ENCODE data around the gene IL36G. TPM values are rescaled to one million over a fixed set of nuclear protein-coding genes. Genes with fewer than 3 reads are reported as not detected.

Gene IL36G
- 5.0 and 9.3 TPM in 2 replicates for total RNA-seq

GRCh38 chr2:112977559-112978056, at the start of gene IL36G:
Gene IL36G (plus strand): TSS chr2:112978006. CDS start chr2:112978639, 633 bp downstream.

GRCh38 chr2:113005030-113005509, 27.3 kb downstream of the IL36G start, which contains the start of gene IL36A:
Gene IL36A (plus strand): TSS chr2:113005459. CDS start chr2:113005872, 413 bp downstream.

Other genes with a start within 250 kb of the IL36G start
- gene CKAP2L, start 213.4 kb upstream of the IL36G start, total RNA-seq = 11.3 and 21.2 TPM in 2 replicates
- 305 and 483 TPM in 2 replicates for gene IL1A, start 193.5 kb upstream of the IL36G start, total RNA-seq
- gene IL1B, start 141.2 kb upstream of the IL36G start, total RNA-seq = 199 and 298 TPM in 2 replicates
- not detected in 2 replicates for gene IL37, start 66.8 kb upstream of the IL36G start, total RNA-seq
- gene IL36A, start 27.5 kb downstream of the IL36G start, total RNA-seq = not detected in 2 replicates
- not detected in 2 replicates for gene IL36B, start 74.9 kb downstream of the IL36G start, total RNA-seq
- 0.15 and 1.0 TPM in 2 replicates for gene IL36RN, start 81.2 kb downstream of the IL36G start, total RNA-seq
- 0.08 and 1.3 TPM in 2 replicates for gene IL1F10, start 90.0 kb downstream of the IL36G start, total RNA-seq
- gene IL1RN, start 149.6 kb downstream of the IL36G start, total RNA-seq = 16.9 and 21.4 TPM in 2 replicates
- 38.2 and 44.3 TPM in 2 replicates for gene PSD4, start 196.0 kb downstream of the IL36G start, total RNA-seq